Stomach (tissue), 9 donors: ENCODE data around the gene GNB5. TPM values are rescaled to one million over a fixed set of nuclear protein-coding genes. Genes with fewer than 3 reads are reported as not detected.

Source experiments
- DNase-seq, 2 donors: peaks; one replicate each; pipeline versions ENCODE4 v3.0.0 to v3.0.0-alpha.2; 2013 to 2019
- H3K27ac ChIP-seq, 5 donors: fragments of 200-600 bp in 4 of 5; sonication (generic) in 4 of 5; one replicate each; pipeline ENCODE4 v1.5.1; 2013 to 2019; ENCODE audit warnings: mild to moderate bottlenecking in 1 of 5, moderate library complexity in 1 of 5
- H3K27me3 ChIP-seq, 3 donors: fragments of 200-600 bp; sonication (generic); one replicate each; pipeline ENCODE4 v1.5.1; 2017 to 2019; ENCODE audit warnings: mixed run types in 1 of 3
- H3K36me3 ChIP-seq, 4 donors: fragments of 200-600 bp; sonication (generic); 1 replicate in 3 of 4; 2 replicates in 1 of 4; pipeline ENCODE4 v1.5.1; 2016 to 2019
- H3K4me1 ChIP-seq, 4 donors: fragments of 200-600 bp; sonication (generic); one replicate each; pipeline ENCODE4 v1.5.1; 2016 to 2019
- H3K4me3 ChIP-seq, 4 donors: fragments of 200-600 bp; sonication (generic) in 3 of 4; one replicate each; pipeline ENCODE4 v1.5.1; 2016 to 2019; ENCODE audit warnings: mild to moderate bottlenecking in 1 of 4
- H3K9me3 ChIP-seq, 4 donors: fragments of 200-600 bp; sonication (generic); one replicate each; pipeline ENCODE4 v1.5.1; 2016 to 2019
- EP300 ChIP-seq: sonication (generic); formaldehyde crosslinking; IDR thresholded peaks from one replicate; pipeline ENCODE4 v1.6.1; 2017; ENCODE audit warnings: antibody characterized with exemption
- POLR2A ChIP-seq, 4 donors: fragments of 450-650 bp; IDR thresholded peaks; one replicate each; pipeline ENCODE4 v1.6.1; 2016; ENCODE audit warnings: antibody characterized with exemption in 4 of 4, control low read depth in 2 of 4, mild to moderate bottlenecking in 1 of 4, moderate library complexity in 1 of 4
- POLR2AphosphoS5 ChIP-seq, 3 donors: sonication (generic); formaldehyde crosslinking; IDR thresholded peaks; one replicate each; pipeline ENCODE4 v1.6.1; 2016; ENCODE audit warnings: antibody characterized with exemption in 3 of 3
- WGBS, 5 donors: extraction: QIAGEN DNeasy Blood & Tissue Kit in 3 of 5; methylation state at CpG; one replicate each; pipeline versions ENCODE4 v1.1.5 to v1.1.7; 2013 to 2018; 5-methylcytosine and 5-hydroxymethylcytosine counted together
- intact Hi-C: fragments of 100-400 bp; cut with DNase I; formaldehyde crosslinking; loops from one replicate; pipeline ENCODE4 v1.15.1; 2023; ENCODE audit warnings: low total_unique reads
- polyA plus RNA-seq, 3 donors: library from polyadenylated mRNA; stranded (reverse); fragments of 200-250 nt; gene quantifications; one replicate each; pipeline ENCODE4 v1.2.3, GENCODE V29; 2013
- total RNA-seq, 5 donors: library from RNA; depleted of rRNA; stranded (reverse); fragments of >200 nt; gene quantifications; one replicate each; pipeline versions ENCODE4 v1.1.0 to v1.2.3, GENCODE V29; 2014 to 2016
- TF ChIP-seq, protein P1 (sequence below), 7 experiments: fragments of 450-650 bp in 4 of 7; fragments of 200-600 bp in 3 of 7; sonication (generic) in 3 of 7; IDR thresholded peaks; one replicate each; pipeline ENCODE4 v1.5.1; 2016 to 2019; ENCODE audit warnings: antibody characterized with exemption in 7 of 7, control low read depth in 2 of 7, mild to moderate bottlenecking in 1 of 7
- donor health status: healthy with polysubstance abuse.
- donor health status: Bipolar disorder and iron deficiency.
- donor health status: healthy.

The GNB5 gene
- total and polyA plus RNA-seq, 8 donors: 6.4 to 291 (median 12.7) TPM

DNA sequence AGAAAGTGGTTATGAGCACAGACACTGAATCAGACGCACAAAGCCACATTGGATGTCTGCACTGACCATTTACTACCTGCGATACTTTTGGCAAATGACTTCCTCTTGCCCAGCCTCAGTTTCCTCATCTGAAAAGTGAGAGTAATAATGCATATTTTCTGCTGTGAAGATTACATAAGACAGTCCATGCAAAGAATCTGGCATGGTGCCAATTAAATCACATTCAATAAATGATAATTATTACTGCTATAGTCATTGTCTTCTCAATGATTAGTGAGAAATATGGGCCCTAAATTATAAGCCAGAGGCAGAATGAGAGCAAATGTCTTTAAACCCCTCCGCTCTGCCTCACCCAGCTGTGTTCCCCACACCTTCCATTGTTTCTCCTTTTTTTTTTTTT is 62.6 kb downstream of the GNB5 start:
- H3K4me1 ChIP-seq: no peaks in the 10 kb centered on the region
- H3K27ac ChIP-seq: no peak overlapping the region
- no peak overlapping the region for H3K4me3 ChIP-seq
- TF ChIP-seq, protein P1, sequence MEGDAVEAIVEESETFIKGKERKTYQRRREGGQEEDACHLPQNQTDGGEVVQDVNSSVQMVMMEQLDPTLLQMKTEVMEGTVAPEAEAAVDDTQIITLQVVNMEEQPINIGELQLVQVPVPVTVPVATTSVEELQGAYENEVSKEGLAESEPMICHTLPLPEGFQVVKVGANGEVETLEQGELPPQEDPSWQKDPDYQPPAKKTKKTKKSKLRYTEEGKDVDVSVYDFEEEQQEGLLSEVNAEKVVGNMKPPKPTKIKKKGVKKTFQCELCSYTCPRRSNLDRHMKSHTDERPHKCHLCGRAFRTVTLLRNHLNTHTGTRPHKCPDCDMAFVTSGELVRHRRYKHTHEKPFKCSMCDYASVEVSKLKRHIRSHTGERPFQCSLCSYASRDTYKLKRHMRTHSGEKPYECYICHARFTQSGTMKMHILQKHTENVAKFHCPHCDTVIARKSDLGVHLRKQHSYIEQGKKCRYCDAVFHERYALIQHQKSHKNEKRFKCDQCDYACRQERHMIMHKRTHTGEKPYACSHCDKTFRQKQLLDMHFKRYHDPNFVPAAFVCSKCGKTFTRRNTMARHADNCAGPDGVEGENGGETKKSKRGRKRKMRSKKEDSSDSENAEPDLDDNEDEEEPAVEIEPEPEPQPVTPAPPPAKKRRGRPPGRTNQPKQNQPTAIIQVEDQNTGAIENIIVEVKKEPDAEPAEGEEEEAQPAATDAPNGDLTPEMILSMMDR (IDR thresholded peaks at IDR 0.05): no peak
- TF ChIP-seq POLR2AphosphoS5 (IDR thresholded peaks at IDR 0.05): no peak
- TF ChIP-seq EP300: no peak
- no peak for TF ChIP-seq POLR2A (IDR thresholded peaks at IDR 0.05)
- WGBS, 5 donors: 96 to 100% (median 98%) methylated on average over 3 of the region's 3 CpGs
- no peak for DNase-seq
- H3K9me3 ChIP-seq: no peaks in the 10 kb centered on the region
- intact Hi-C loops: no loop called here
- no peaks in the 10 kb centered on the region for H3K27me3 ChIP-seq
- peaks cover 0 to 49% (median 45%) of the 10 kb centered on the region in 4 donors for H3K36me3 ChIP-seq

DNA sequence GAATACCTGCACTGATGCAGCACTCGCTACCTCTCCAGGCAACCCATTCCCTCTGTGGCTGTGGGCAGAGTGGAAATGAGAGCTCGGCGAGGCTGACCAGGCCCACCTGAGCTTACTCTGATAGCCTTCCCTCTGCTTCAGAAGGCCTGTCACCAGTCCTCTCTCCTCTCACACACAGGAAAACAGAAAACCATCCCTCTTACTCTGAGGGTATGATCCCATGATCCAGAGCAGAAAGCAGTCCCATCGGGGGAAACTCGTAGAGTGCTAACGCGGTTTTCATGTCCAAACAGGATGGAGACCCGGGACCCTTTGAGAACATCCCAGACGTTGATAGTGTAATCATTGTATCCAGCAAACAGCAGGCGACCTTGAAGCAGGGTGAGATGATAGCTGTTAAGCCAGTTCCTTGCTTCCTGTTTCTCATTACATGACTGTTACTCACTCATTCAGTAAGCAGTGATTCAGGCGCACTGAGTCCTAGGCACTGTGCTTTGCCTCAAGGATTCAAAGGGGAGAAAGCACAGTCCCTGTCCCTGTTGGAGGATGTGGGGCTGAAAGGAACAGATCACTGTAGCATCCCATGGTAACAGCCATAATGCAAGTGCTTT is 66.8 kb downstream of the GNB5 start:
- 70 to 81% (median 80%) methylated on average over 11 of the region's 11 CpGs for WGBS, 5 donors
- H3K27ac ChIP-seq: no peak overlapping the region
- H3K27me3 ChIP-seq: no peaks in the 10 kb centered on the region
- peaks cover 0 to 35% (median 25%) of the 10 kb centered on the region in 4 donors for H3K36me3 ChIP-seq
- no peak for TF ChIP-seq EP300
- no peak for TF ChIP-seq POLR2A (IDR thresholded peaks at IDR 0.05)
- no peak for TF ChIP-seq POLR2AphosphoS5 (IDR thresholded peaks at IDR 0.05)
- TF ChIP-seq, protein P1 (IDR thresholded peaks at IDR 0.05): no peak
- no peaks in the 10 kb centered on the region for H3K9me3 ChIP-seq
- H3K4me3 ChIP-seq: no peak overlapping the region
- no peaks in the 10 kb centered on the region for H3K4me1 ChIP-seq
- DNase-seq: no peak
- intact Hi-C loops: no loop called here

- Histone ChIP-seq H3K4me3 (no peak overlapping the region), H3K9me3 (no peaks in the 10 kb centered on the region), H3K27ac (no peak overlapping the region), H3K4me1 (no peaks in the 10 kb centered on the region), H3K27me3 (no peaks in the 10 kb centered on the region), H3K36me3 (peaks cover 0 to 35% (median 20%) of the 10 kb centered on the region in 4 donors)
- intact Hi-C loops: no loop called here
- WGBS, 5 donors: 80 to 91% (median 88%) methylated on average over 2 of the region's 2 CpGs
- no peak for DNase-seq
- TF ChIP-seq POLR2A (IDR thresholded peaks at IDR 0.05) (no peak), EP300 (no peak), POLR2AphosphoS5 (IDR thresholded peaks at IDR 0.05) (no peak)
- TF ChIP-seq, protein P1 (IDR thresholded peaks at IDR 0.05): no peak
Observed at GRCh38 chr15:52121896-52122295, 69.3 kb downstream of the GNB5 start.

- no peak for DNase-seq
- no peaks in the 10 kb centered on the region for H3K27me3 ChIP-seq
- no peak overlapping the region for H3K27ac ChIP-seq
- peaks cover 0 to 5% (median 0%) of the 10 kb centered on the region in 4 donors for H3K4me1 ChIP-seq
- H3K36me3 ChIP-seq: peaks cover 0 to 35% (median 19%) of the 10 kb centered on the region in 4 donors
- 80 to 94% (median 87%) methylated on average over 5 of the region's 5 CpGs for WGBS, 5 donors
- TF ChIP-seq POLR2A (IDR thresholded peaks at IDR 0.05) (no peak), EP300 (no peak)
- TF ChIP-seq, protein P1 (IDR thresholded peaks at IDR 0.05): no peak
- H3K4me3 ChIP-seq: no peak overlapping the region
- intact Hi-C loops: no loop called here
- H3K9me3 ChIP-seq: no peaks in the 10 kb centered on the region
Observed at GRCh38 chr15:52121006-52121405, 70.2 kb downstream of the GNB5 start.
